Spleen (tissue), 11 donors: ENCODE results near the gene CEP135. TPM values are rescaled to one million over a fixed set of nuclear protein-coding genes. Genes with fewer than 3 reads are reported as not detected.
A peak's percentile ranks its signal among the peaks of the same experiment; 100 is the strongest.

Source experiments
- DNase-seq: peaks from one replicate; pipeline ENCODE4 v3.0.0-alpha.2; 2020
- H3K27ac ChIP-seq, 8 donors: fragments of 200-600 bp; sonication (generic) in 7 of 8; 1 replicate in 4 of 8; 2 replicates in 4 of 8; pipeline versions ENCODE4 v1.5.0 to v1.8.0; 2016 to 2021; ENCODE audit warnings: inconsistent platforms in 4 of 8, mild to moderate bottlenecking in 4 of 8, moderate library complexity in 1 of 8
- H3K27me3 ChIP-seq, 7 donors: fragments of 200-600 bp; sonication (generic) in 6 of 7; replicated peaks in 1 of 7; 1 replicate in 4 of 7; 2 replicates in 3 of 7; pipeline versions ENCODE4 v1.5.0 to v1.8.0; 2016 to 2021; ENCODE audit warnings: inconsistent platforms in 3 of 7, mild to moderate bottlenecking in 1 of 7
- H3K36me3 ChIP-seq, 6 donors: fragments of 200-600 bp; sonication (generic) in 5 of 6; 1 replicate in 4 of 6; 2 replicates in 2 of 6; pipeline versions ENCODE4 v1.5.0 to v1.8.0; 2016 to 2021; ENCODE audit warnings: inconsistent platforms in 2 of 6
- H3K4me1 ChIP-seq, 6 donors: fragments of 200-600 bp; sonication (generic) in 5 of 6; 1 replicate in 3 of 6; 2 replicates in 3 of 6; pipeline versions ENCODE4 v1.5.0 to v1.8.0; 2016 to 2021; ENCODE audit warnings: inconsistent platforms in 3 of 6
- H3K4me3 ChIP-seq, 8 donors: fragments of 200-600 bp; sonication (generic) in 7 of 8; 1 replicate in 4 of 8; 2 replicates in 4 of 8; pipeline versions ENCODE4 v1.5.0 to v1.8.0; 2016 to 2021; ENCODE audit warnings: inconsistent platforms in 4 of 8, mild to moderate bottlenecking in 4 of 8, moderate library complexity in 2 of 8
- H3K9me3 ChIP-seq, 8 donors: fragments of 200-600 bp; sonication (generic) in 7 of 8; 1 replicate in 4 of 8; 2 replicates in 4 of 8; pipeline versions ENCODE4 v1.5.0 to v1.8.0; 2016 to 2021; ENCODE audit warnings: inconsistent platforms in 4 of 8
- POLR2A ChIP-seq, 3 donors: fragments of 450-650 bp; IDR thresholded peaks; one replicate each; pipeline ENCODE4 v1.5.1; 2017; ENCODE audit warnings: antibody characterized with exemption in 3 of 3, mild to moderate bottlenecking in 1 of 3
- POLR2AphosphoS5 ChIP-seq, 3 donors: sonication (generic); formaldehyde crosslinking; IDR thresholded peaks; one replicate each; pipeline ENCODE4 v1.5.1; 2017; ENCODE audit warnings: antibody characterized with exemption in 3 of 3
- WGBS, 5 donors: extraction: QIAGEN DNeasy Blood & Tissue Kit in 3 of 5; methylation state at CpG; one replicate each; pipeline versions ENCODE4 v1.1.5 to v1.1.7; 2013 to 2018; 5-methylcytosine and 5-hydroxymethylcytosine counted together
- intact Hi-C: fragments of 100-400 bp; cut with DNase I; formaldehyde crosslinking; loops from one replicate; pipeline ENCODE4 v1.15.0; 2023; ENCODE audit warnings: low total_unique reads
- polyA plus RNA-seq, 3 donors: library from polyadenylated mRNA; stranded (reverse); fragments of 200-250 nt; gene quantifications; one replicate each; pipeline ENCODE4 v1.2.1, GENCODE V29; 2013
- total RNA-seq, 7 donors: library from RNA; depleted of rRNA in 3 of 7; stranded (reverse); fragments of >200 nt in 3 of 7; fragmentation: NEBNext Ultra II Directional in 4 of 7; extraction: Animal tissue kit (Norgen Biotek cat#: 25700) in 4 of 7; gene quantifications; one replicate each; pipeline versions ENCODE4 v1.1.0 to v1.2.1, GENCODE V29; 2016 to 2021
- TF ChIP-seq, protein P1 (sequence below), 11 experiments: fragments of 200-600 bp in 7 of 11; fragments of 450-650 bp in 4 of 11; sonication (generic) in 4 of 11; IDR thresholded peaks in 8 of 11; conservative IDR thresholded peaks in 3 of 11; 1 replicate in 7 of 11; 2 replicates in 4 of 11; pipeline versions ENCODE4 v1.4.0 to v1.8.0; 2016 to 2021; ENCODE audit warnings: antibody characterized with exemption in 11 of 11, inconsistent platforms in 4 of 11, mild to moderate bottlenecking in 1 of 11
- donor health status: healthy with polysubstance abuse.
- donor health status: DM: no; HTN: no; CAD: no; lungs with moderate emphysema.
- donor health status: DM: no; HTN: no; CAD: no.
- donor health status: Bipolar disorder and iron deficiency.
- donor health status: healthy.
- donor health status: DM: no; HTN: no; CAD: no.
- donor health status: DM: yes; HTN: yes; CAD: no.

The CEP135 gene
- total and polyA plus RNA-seq, 10 donors = 2.7 to 21.5 (median 14.2) TPM

DNA sequence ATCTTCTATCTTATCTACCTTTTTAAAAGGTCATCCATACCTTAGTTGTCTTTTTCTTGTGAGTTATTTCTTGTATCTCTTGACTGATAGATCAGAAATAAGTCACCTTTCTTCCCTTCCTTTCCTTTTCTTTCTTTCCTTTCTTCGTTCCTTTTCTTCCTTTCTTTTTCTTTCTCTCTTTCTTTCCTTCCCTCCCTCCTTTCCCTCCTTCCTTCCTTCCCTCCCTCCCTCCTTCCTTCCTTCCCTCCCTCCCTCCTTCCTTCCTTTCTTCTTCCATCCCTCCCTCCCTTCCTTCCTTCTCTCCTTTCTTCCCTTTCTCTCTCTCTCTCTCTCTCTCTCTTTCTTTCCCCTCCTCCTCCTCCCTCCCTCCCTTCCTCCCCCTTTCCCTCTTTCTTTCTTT lies 93.5 kb downstream of the CEP135 start:
- H3K4me3 ChIP-seq = no peak overlapping the region
- intact Hi-C loops = no loop called here
- H3K27me3 ChIP-seq = no peaks in the 10 kb centered on the region
- no peaks in the 10 kb centered on the region for H3K36me3 ChIP-seq
- no peak overlapping the region for H3K27ac ChIP-seq
- H3K9me3 ChIP-seq = no peaks in the 10 kb centered on the region
- TF ChIP-seq, protein P1, sequence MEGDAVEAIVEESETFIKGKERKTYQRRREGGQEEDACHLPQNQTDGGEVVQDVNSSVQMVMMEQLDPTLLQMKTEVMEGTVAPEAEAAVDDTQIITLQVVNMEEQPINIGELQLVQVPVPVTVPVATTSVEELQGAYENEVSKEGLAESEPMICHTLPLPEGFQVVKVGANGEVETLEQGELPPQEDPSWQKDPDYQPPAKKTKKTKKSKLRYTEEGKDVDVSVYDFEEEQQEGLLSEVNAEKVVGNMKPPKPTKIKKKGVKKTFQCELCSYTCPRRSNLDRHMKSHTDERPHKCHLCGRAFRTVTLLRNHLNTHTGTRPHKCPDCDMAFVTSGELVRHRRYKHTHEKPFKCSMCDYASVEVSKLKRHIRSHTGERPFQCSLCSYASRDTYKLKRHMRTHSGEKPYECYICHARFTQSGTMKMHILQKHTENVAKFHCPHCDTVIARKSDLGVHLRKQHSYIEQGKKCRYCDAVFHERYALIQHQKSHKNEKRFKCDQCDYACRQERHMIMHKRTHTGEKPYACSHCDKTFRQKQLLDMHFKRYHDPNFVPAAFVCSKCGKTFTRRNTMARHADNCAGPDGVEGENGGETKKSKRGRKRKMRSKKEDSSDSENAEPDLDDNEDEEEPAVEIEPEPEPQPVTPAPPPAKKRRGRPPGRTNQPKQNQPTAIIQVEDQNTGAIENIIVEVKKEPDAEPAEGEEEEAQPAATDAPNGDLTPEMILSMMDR (IDR thresholded peaks at IDR 0.05 in 8 of 11, conservative IDR thresholded peaks at IDR 0.05 in 3 of 11) = no peak
- TF ChIP-seq POLR2AphosphoS5 (IDR thresholded peaks at IDR 0.05) (no peak), POLR2A (IDR thresholded peaks at IDR 0.05) (no peak)
- H3K4me1 ChIP-seq = peaks cover 0 to 5% (median 0%) of the 10 kb centered on the region in 6 donors
- no peak for DNase-seq
- 72 to 93% (median 76%) methylated on average over 1 of the region's 1 CpG for WGBS, 5 donors

DNA sequence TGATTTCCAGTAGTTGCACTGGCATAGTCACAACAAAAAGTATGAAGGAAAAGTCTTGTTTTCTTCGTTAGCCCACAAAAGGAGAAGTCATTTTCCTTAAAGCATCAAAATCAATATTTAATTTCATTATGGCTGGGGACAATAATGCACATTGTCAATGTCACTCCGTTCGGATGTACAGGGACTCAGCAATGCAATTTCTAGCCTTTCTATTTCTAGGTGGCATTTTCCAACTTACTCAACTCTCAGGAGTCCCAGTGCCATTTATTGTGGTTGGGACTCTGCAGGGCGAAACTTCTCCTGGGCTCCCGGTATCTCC lies 99.6 kb downstream of the CEP135 start:
- 6 to 14% (median 11%) methylated on average over 5 of the region's 5 CpGs for WGBS, 5 donors
- Histone ChIP-seq H3K9me3 (no peaks in the 10 kb centered on the region), H3K4me1 (peaks cover 0 to 25% (median 16%) of the 10 kb centered on the region in 6 donors), H3K4me3 (peak overlapping the region in 7 of 8 donors; percentile 20 to 79 (median 61)), H3K27me3 (peaks cover 0 to 48% (median 27%) of the 10 kb centered on the region in 7 donors), H3K36me3 (no peaks in the 10 kb centered on the region), H3K27ac (peak overlapping the region in 1 of 8 donors; percentile 71)
- intact Hi-C loops = no loop called here
- no peak for TF ChIP-seq POLR2A (IDR thresholded peaks at IDR 0.05)
- TF ChIP-seq, protein P1 (IDR thresholded peaks at IDR 0.05 in 8 of 11, conservative IDR thresholded peaks at IDR 0.05 in 3 of 11) = no peak
- TF ChIP-seq POLR2AphosphoS5 (IDR thresholded peaks at IDR 0.05) = no peak
- DNase-seq = no peak

DNA sequence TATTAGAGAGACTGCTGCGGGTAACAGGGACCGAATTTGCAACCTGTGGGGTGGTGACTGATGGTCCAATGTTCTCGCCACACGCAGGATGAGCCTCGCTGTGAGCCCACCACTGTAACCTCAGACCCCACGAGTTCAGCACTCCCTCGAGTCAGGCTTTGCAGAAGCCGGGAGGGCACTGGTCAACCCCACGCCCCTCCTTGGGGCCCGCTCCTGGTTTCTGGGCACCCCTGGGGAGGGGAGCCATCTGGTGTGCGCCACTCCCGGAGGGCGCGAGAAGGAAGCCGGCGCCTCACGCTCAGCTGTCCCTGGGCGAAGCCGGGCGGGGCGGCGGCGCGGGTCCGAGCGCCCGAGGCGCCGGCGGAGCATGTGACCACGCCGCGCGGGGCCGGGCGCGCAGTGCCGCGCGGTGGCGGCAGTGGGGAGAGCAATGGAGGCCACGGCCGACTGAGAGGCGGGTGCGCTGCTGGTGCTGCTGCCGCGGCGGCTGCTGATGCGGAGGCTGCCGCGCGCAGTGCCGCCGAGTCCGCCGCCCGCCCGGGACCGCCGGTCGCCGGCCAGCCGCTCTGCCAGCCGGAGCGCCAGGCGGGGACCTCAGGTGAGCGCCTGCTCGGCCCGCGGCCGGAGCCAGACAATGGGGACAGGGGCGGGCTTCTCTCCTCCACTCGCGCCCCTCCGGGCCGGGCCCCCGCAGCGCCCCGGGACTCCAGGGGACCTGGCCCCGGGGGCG lies 100.1 kb downstream of the CEP135 start:
- WGBS, 5 donors = 0 to 1% (median 0%) methylated on average over 20 to 81 of the region's 81 CpGs
- H3K27me3 ChIP-seq = peaks cover 0 to 48% (median 27%) of the 10 kb centered on the region in 7 donors
- no peaks in the 10 kb centered on the region for H3K9me3 ChIP-seq
- peak overlapping the region in 7 of 8 donors; percentile 17 to 71 (median 48) for H3K27ac ChIP-seq
- TF ChIP-seq POLR2AphosphoS5 (IDR thresholded peaks at IDR 0.05) (peak in 2 of 3 donors; percentile 17), POLR2A (IDR thresholded peaks at IDR 0.05) (no peak)
- TF ChIP-seq, protein P1 (IDR thresholded peaks at IDR 0.05 in 8 of 11, conservative IDR thresholded peaks at IDR 0.05 in 3 of 11) = peak in 4 of 11 experiments; percentile 17 to 49 (median 37)
- DNase-seq = peak; percentile 83
- H3K36me3 ChIP-seq = no peaks in the 10 kb centered on the region
- H3K4me1 ChIP-seq = peaks cover 0 to 25% (median 16%) of the 10 kb centered on the region in 6 donors
- intact Hi-C loops = no loop called here
- peak overlapping the region; percentile 37 to 79 (median 60) for H3K4me3 ChIP-seq

DNA sequence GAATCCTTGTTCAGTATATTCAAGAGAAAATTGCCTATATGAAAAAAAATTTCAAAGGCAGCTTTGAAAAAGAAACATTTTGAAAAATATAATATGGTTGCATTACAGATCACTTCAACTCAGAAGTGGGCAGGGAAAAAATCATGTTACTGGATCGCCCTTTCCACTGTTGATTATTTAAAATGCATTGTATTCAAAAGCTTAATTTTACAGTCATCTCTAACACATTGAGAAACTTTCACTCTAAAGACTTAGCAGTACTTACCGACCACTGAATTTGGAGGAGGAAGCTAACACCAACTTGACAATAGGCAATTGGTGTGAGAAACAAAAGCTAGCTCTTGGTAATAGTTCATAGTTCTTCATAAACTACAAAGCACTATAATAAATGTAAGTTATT lies 101.9 kb downstream of the CEP135 start:
- 46 to 63% (median 52%) methylated on average over 2 of the region's 2 CpGs for WGBS, 5 donors
- no peak for DNase-seq
- H3K4me1 ChIP-seq = peaks cover 0 to 25% (median 16%) of the 10 kb centered on the region in 6 donors
- H3K36me3 ChIP-seq = no peaks in the 10 kb centered on the region
- H3K27ac ChIP-seq = no peak overlapping the region
- H3K9me3 ChIP-seq = no peaks in the 10 kb centered on the region
- no peak for TF ChIP-seq POLR2AphosphoS5 (IDR thresholded peaks at IDR 0.05)
- TF ChIP-seq, protein P1 (IDR thresholded peaks at IDR 0.05 in 8 of 11, conservative IDR thresholded peaks at IDR 0.05 in 3 of 11) = no peak
- no peak for TF ChIP-seq POLR2A (IDR thresholded peaks at IDR 0.05)
- peak overlapping the region in 1 of 8 donors; percentile 69 for H3K4me3 ChIP-seq
- intact Hi-C loops = no loop called here
- peaks cover 0 to 48% (median 27%) of the 10 kb centered on the region in 7 donors for H3K27me3 ChIP-seq
